Left lung (tissue), 10 donors: Measurements from ENCODE around the gene GLRA1. TPM values are rescaled to one million over a fixed set of nuclear protein-coding genes. Genes with fewer than 3 reads are reported as not detected.

Source experiments
- ATAC-seq: fragments of 200-7000 bp; cut with Tn5 transposase; one replicate; pipeline ENCODE4 v1.9.1; 2020; ENCODE audit warnings: moderate library complexity
- DNase-seq, 4 donors: peaks; one replicate each; pipeline ENCODE4 v3.0.0-alpha.2; 2013 to 2020
- H3K27ac ChIP-seq, 2 donors: fragments of 200-600 bp; sonication (generic) in 1 of 2; one replicate each; pipeline versions ENCODE4 v1.5.0 to v1.8.0; 2020 to 2021
- H3K27me3 ChIP-seq, 2 donors: fragments of 200-600 bp; sonication (generic) in 1 of 2; one replicate each; pipeline versions ENCODE4 v1.5.0 to v1.8.0; 2020 to 2021
- H3K36me3 ChIP-seq, 2 donors: fragments of 200-600 bp; sonication (generic) in 1 of 2; one replicate each; pipeline versions ENCODE4 v1.5.0 to v1.8.0; 2020 to 2021
- H3K4me1 ChIP-seq, 2 donors: fragments of 200-600 bp; one replicate each; pipeline ENCODE4 v1.8.0; 2021
- H3K4me3 ChIP-seq, 2 donors: fragments of 200-600 bp; sonication (generic) in 1 of 2; one replicate each; pipeline versions ENCODE4 v1.5.0 to v1.8.0; 2020 to 2021; ENCODE audit warnings: mild to moderate bottlenecking in 1 of 2
- H3K9me3 ChIP-seq, 2 donors: fragments of 200-600 bp; sonication (generic) in 1 of 2; one replicate each; pipeline versions ENCODE4 v1.5.0 to v1.8.0; 2020 to 2021
- CTCF ChIP-seq, 2 donors: fragments of 200-600 bp; sonication (generic) in 1 of 2; IDR thresholded peaks; one replicate each; pipeline versions ENCODE4 v1.5.0 to v1.8.0; 2021; ENCODE audit warnings: antibody characterized with exemption in 2 of 2
- intact Hi-C, 2 donors: fragments of 100-400 bp; cut with DNase I; formaldehyde crosslinking; loops; one replicate each; pipeline versions ENCODE4 v1.11.2 to v1.14.2; 2022
- polyA plus RNA-seq, 6 donors: library from polyadenylated mRNA; unstranded; fragments of 120-200 nt; gene quantifications; one replicate each; pipeline ENCODE4 v1.2.1, GENCODE V29; 2013; ENCODE audit not compliant: insufficient read length in 6 of 6
- total RNA-seq, 2 donors: library from RNA; stranded (reverse); fragmentation: NEBNext Ultra II Directional; extraction: Animal tissue kit (Norgen Biotek cat#: 25700); gene quantifications; one replicate each; pipeline ENCODE4 v1.2.1, GENCODE V29; 2021
- donor health status: DM: no; HTN: yes; CAD: no.
- donor health status: DM: no; HTN: no; CAD: no.

Gene GLRA1
- total and polyA plus RNA-seq, 8 donors, result 0.08 to 0.10 TPM; not detected in 6

- H3K36me3 ChIP-seq, result peaks cover 0 to 69% of the 10 kb centered on the region in 2 donors
These were observed 114.2 kb downstream of the GLRA1 start for GRCh38 chr5:151810449-151810848.

GRCh38 chr5:151808451-151809169 is 116.0 kb downstream of the GLRA1 start:
- Histone ChIP-seq H3K4me1 (peaks cover 0 to 5% of the 10 kb centered on the region in 2 donors), H3K36me3 (peaks cover 0 to 78% of the 10 kb centered on the region in 2 donors), H3K9me3 (no peaks in the 10 kb centered on the region), H3K27ac (no peak overlapping the region), H3K4me3 (no peak overlapping the region), H3K27me3 (no peaks in the 10 kb centered on the region)
- intact Hi-C loops, result no loop called here
- no peak for TF ChIP-seq CTCF (IDR thresholded peaks at IDR 0.05)
- ATAC-seq (no peak), DNase-seq (no peak)

More at GRCh38 chr5:151810449-151810848, 114.2 kb downstream of the GLRA1 start:
- no peak for TF ChIP-seq CTCF (IDR thresholded peaks at IDR 0.05)
- ATAC-seq (no peak), DNase-seq (no peak)
- no peak overlapping the region for H3K4me3 ChIP-seq
- H3K27me3 ChIP-seq, result no peaks in the 10 kb centered on the region
- intact Hi-C loops, result no loop called here
- H3K9me3 ChIP-seq, result no peaks in the 10 kb centered on the region
- H3K27ac ChIP-seq, result no peak overlapping the region
- peaks cover 0 to 4% of the 10 kb centered on the region in 2 donors for H3K4me1 ChIP-seq

GRCh38 chr5:151805414-151806223 is 119.0 kb downstream of the GLRA1 start:
- peaks cover 0 to 86% of the 10 kb centered on the region in 2 donors for H3K36me3 ChIP-seq
- no peak overlapping the region for H3K27ac ChIP-seq
- peak; percentile 70 for ATAC-seq
- TF ChIP-seq CTCF (IDR thresholded peaks at IDR 0.05), result no peak
- no peaks in the 10 kb centered on the region for H3K27me3 ChIP-seq
- H3K9me3 ChIP-seq, result no peaks in the 10 kb centered on the region
- DNase-seq, result peak in 2 of 4 donors; percentile 39 to 65
- intact Hi-C loops, result no loop called here
- H3K4me1 ChIP-seq, result peaks cover 0 to 2% of the 10 kb centered on the region in 2 donors
- no peak overlapping the region for H3K4me3 ChIP-seq

- Histone ChIP-seq H3K9me3 (no peaks in the 10 kb centered on the region), H3K27ac (peak overlapping the region in 1 of 2 donors; percentile 9), H3K36me3 (peaks cover 0 to 90% of the 10 kb centered on the region in 2 donors), H3K4me3 (no peak overlapping the region), H3K27me3 (no peaks in the 10 kb centered on the region), H3K4me1 (peaks cover 0 to 2% of the 10 kb centered on the region in 2 donors)
- no peak for ATAC-seq
- DNase-seq, result no peak
- intact Hi-C loops, result no loop called here
- no peak for TF ChIP-seq CTCF (IDR thresholded peaks at IDR 0.05)
These were observed 124.1 kb downstream of the GLRA1 start for GRCh38 chr5:151800532-151800931.

- no peak for TF ChIP-seq CTCF (IDR thresholded peaks at IDR 0.05)
- H3K4me1 ChIP-seq, result no peaks in the 10 kb centered on the region
- H3K36me3 ChIP-seq, result peaks cover 0 to 99% of the 10 kb centered on the region in 2 donors
- intact Hi-C loops, result no loop called here
- no peak for DNase-seq
- ATAC-seq, result no peak
- H3K4me3 ChIP-seq, result no peak overlapping the region
- no peaks in the 10 kb centered on the region for H3K9me3 ChIP-seq
- no peak overlapping the region for H3K27ac ChIP-seq
- H3K27me3 ChIP-seq, result no peaks in the 10 kb centered on the region
These were observed 125.2 kb downstream of the GLRA1 start for GRCh38 chr5:151799407-151799806.
